Right lobe of liver (tissue), 4 donors: ENCODE results near the gene PSMA5.

Experiments used
- CTCF ChIP-seq, 4 donors: fragments of 200-600 bp in 3 of 4; fragments of 450-650 bp in 1 of 4; IDR thresholded peaks; one replicate each; pipeline versions ENCODE4 v1.5.1 to v1.8.0; 2016 to 2022; ENCODE audit warnings: antibody characterized with exemption in 4 of 4, mild to moderate bottlenecking in 2 of 4
- POLR2A ChIP-seq: fragments of 450-650 bp; IDR thresholded peaks from one replicate; pipeline ENCODE4 v1.6.1; 2017; ENCODE audit warnings: antibody characterized with exemption, mild to moderate bottlenecking
- donor health status: DM: no; HTN: no; CAD: no.
- donor health status: DM: no; HTN: no; CAD: no.
- donor health status: DM: no; HTN: yes; CAD: no.

DNA sequence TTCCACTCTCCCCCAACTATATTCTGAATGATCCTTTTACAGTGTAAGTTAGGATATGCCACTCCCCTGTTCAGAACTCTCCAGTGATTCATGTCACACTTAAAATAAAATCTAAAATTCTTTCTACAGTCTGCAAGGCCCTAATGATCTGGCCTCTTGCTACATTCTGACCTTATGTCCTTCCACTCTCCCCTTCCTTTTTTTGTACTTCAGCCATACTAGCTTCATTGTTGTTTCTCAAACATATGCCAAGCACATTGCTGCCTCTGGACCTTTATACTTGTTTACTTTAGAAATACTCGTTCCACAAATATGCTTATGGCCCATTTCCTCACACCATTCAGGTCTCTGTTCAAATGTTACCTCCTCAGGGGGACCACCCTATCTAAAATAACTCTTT lies 14.8 kb upstream of the PSMA5 start:
- no peak for TF ChIP-seq POLR2A
- TF ChIP-seq CTCF (IDR thresholded peaks at IDR 0.05): no peak
